ENCODE results near the gene SLC25A36. TPM values are rescaled to one million over a fixed set of nuclear protein-coding genes. Genes with fewer than 3 reads are reported as not detected.

SLC25A36 gene
- total RNA-seq, 6 donors from 2014 or later, result 49.2 to 172 (median 81.8) TPM

GRCh38 chr3:140917772-140918171 is 23.9 kb upstream of the SLC25A36 start:
- WGBS, 2 donors, result 73 to 78% methylated on average over 5 of the region's 5 CpGs
- Histone ChIP-seq H3K9me3 (no peaks in the 10 kb centered on the region), H3K27me3 (no peaks in the 10 kb centered on the region), H3K4me1 (no peaks in the 10 kb centered on the region), H3K36me3 (no peaks in the 10 kb centered on the region), H3K4me3 (no peak overlapping the region), H3K27ac (no peak overlapping the region)
- no peak for TF ChIP-seq POLR2AphosphoS5 (IDR thresholded peaks at IDR 0.05)
- TF ChIP-seq POLR2A (IDR thresholded peaks at IDR 0.05), result no peak
- no peak for TF ChIP-seq CTCF (IDR thresholded peaks at IDR 0.05)
- no peak for TF ChIP-seq EP300 (IDR thresholded peaks at IDR 0.05)
- no peak for ATAC-seq (ENCODE audit: low FRiP score in 2 of 2)
- DNase-seq, result no peak

- no peaks in the 10 kb centered on the region for H3K36me3 ChIP-seq
- no peak for DNase-seq
- H3K27me3 ChIP-seq, result no peaks in the 10 kb centered on the region
- WGBS, 2 donors, result 86 to 88% methylated on average over 2 of the region's 2 CpGs
- no peak overlapping the region for H3K4me3 ChIP-seq
- no peak for ATAC-seq (ENCODE audit: low FRiP score in 2 of 2)
- no peaks in the 10 kb centered on the region for H3K9me3 ChIP-seq
- H3K4me1 ChIP-seq, result no peaks in the 10 kb centered on the region
- no peak for TF ChIP-seq EP300 (IDR thresholded peaks at IDR 0.05)
- TF ChIP-seq POLR2A (IDR thresholded peaks at IDR 0.05), result no peak
- TF ChIP-seq CTCF (IDR thresholded peaks at IDR 0.05), result no peak
- no peak for TF ChIP-seq POLR2AphosphoS5 (IDR thresholded peaks at IDR 0.05)
- H3K27ac ChIP-seq, result no peak overlapping the region
Measured at GRCh38 chr3:140920029-140920428, 21.6 kb upstream of the SLC25A36 start.

- Histone ChIP-seq H3K4me3 (no peak overlapping the region), H3K9me3 (no peaks in the 10 kb centered on the region), H3K27me3 (no peaks in the 10 kb centered on the region), H3K27ac (no peak overlapping the region), H3K36me3 (no peaks in the 10 kb centered on the region), H3K4me1 (peaks cover 0 to 5% (median 2%) of the 10 kb centered on the region in 4 donors)
- WGBS, 2 donors, result 33 to 43% methylated on average over 1 of the region's 1 CpG
- ATAC-seq (ENCODE audit: low FRiP score in 2 of 2), result peak; percentile 43 to 55
- no peak for DNase-seq
- TF ChIP-seq EP300 (IDR thresholded peaks at IDR 0.05) (no peak), CTCF (IDR thresholded peaks at IDR 0.05) (peak in 1 of 6 experiments; percentile 6)
Measured at GRCh38 chr3:140922634-140923033, 19.0 kb upstream of the SLC25A36 start.

GRCh38 chr3:140924097-140924873 is 17.4 kb upstream of the SLC25A36 start:
- no peak for ATAC-seq (ENCODE audit: low FRiP score in 2 of 2)
- DNase-seq, result no peak
- no peaks in the 10 kb centered on the region for H3K27me3 ChIP-seq
- H3K4me1 ChIP-seq, result peaks cover 0 to 6% (median 3%) of the 10 kb centered on the region in 4 donors
- no peaks in the 10 kb centered on the region for H3K9me3 ChIP-seq
- no peak overlapping the region for H3K27ac ChIP-seq
- 71 to 83% methylated on average over 6 of the region's 6 CpGs for WGBS, 2 donors
- no peaks in the 10 kb centered on the region for H3K36me3 ChIP-seq
- TF ChIP-seq EP300 (IDR thresholded peaks at IDR 0.05) (no peak), POLR2AphosphoS5 (IDR thresholded peaks at IDR 0.05) (no peak), POLR2A (IDR thresholded peaks at IDR 0.05) (no peak), CTCF (IDR thresholded peaks at IDR 0.05) (no peak)
- H3K4me3 ChIP-seq, result no peak overlapping the region
